GM23338 (cell line): ENCODE data around the gene HOXD1.

Source experiments
- CREB1 ChIP-seq: fragments of 250-450 bp; sonication (Bioruptor Pico); IDR thresholded peaks from 2 replicates; pipeline ENCODE4 v1.5.0; 2020; ENCODE audit warnings: low read depth, mild to moderate bottlenecking, moderate library complexity
- EZH2 ChIP-seq: fragments of 200-600 bp; sonication (generic); IDR thresholded peaks from one replicate; pipeline ENCODE4 v1.8.0; 2017; ENCODE audit warnings: antibody characterized with exemption, mild to moderate bottlenecking, low read depth; ENCODE audit not compliant: unreplicated experiment
- EZH2phosphoT487 ChIP-seq: fragments of 200-600 bp; sonication (generic); IDR thresholded peaks from one replicate; pipeline ENCODE4 v1.8.1; 2018; ENCODE audit warnings: antibody characterized with exemption; ENCODE audit not compliant: unreplicated experiment
- JUNB ChIP-seq: IDR thresholded peaks from one replicate; pipeline ENCODE4 v1.6.1; 2016; ENCODE audit warnings: antibody characterized with exemption; ENCODE audit not compliant: unreplicated experiment
- NANOG ChIP-seq: IDR thresholded peaks from 2 replicates; pipeline ENCODE4 v1.6.1; 2016; ENCODE audit warnings: antibody characterized with exemption, borderline replicate concordance
- POLR2AphosphoS5 ChIP-seq: IDR thresholded peaks from 2 replicates; pipeline ENCODE4 v1.6.1; 2016; ENCODE audit warnings: antibody characterized with exemption, low read depth
- STAT1 ChIP-seq: IDR thresholded peaks from one replicate; pipeline ENCODE4 v1.6.1; 2016; ENCODE audit warnings: antibody characterized with exemption; ENCODE audit not compliant: unreplicated experiment
- ZNF114 ChIP-seq: fragments of 250-450 bp; sonication (Bioruptor Pico); IDR thresholded peaks from 2 replicates; pipeline ENCODE4 v1.5.0; 2020; ENCODE audit warnings: mild to moderate bottlenecking, moderate library complexity
- ZNF331 ChIP-seq: fragments of 250-450 bp; sonication (Bioruptor Pico); IDR thresholded peaks from 2 replicates; pipeline ENCODE4 v1.5.0; 2020; ENCODE audit warnings: low read depth, mild to moderate bottlenecking, moderate library complexity
- TF ChIP-seq, protein P1 (sequence below): IDR thresholded peaks from one replicate; pipeline ENCODE4 v1.6.1; 2018; ENCODE audit warnings: antibody characterized with exemption; ENCODE audit not compliant: unreplicated experiment
- TF ChIP-seq, protein P2 (sequence below), 2 experiments: fragments of 200-600 bp in 1 of 2; sonication (generic) in 1 of 2; conservative IDR thresholded peaks; 2 replicates each; pipeline versions ENCODE4 v1.5.1 to v1.6.1; 2016 to 2017; ENCODE audit warnings: antibody characterized with exemption in 2 of 2, low read depth in 2 of 2, mild to moderate bottlenecking in 2 of 2, moderate library complexity in 1 of 2
- TF ChIP-seq, protein P3 (sequence below): IDR thresholded peaks from 2 replicates; pipeline ENCODE4 v1.6.1; 2016; ENCODE audit warnings: antibody characterized with exemption
- TF ChIP-seq, protein P4 (sequence below): fragments of 250-450 bp; sonication (Bioruptor Pico); IDR thresholded peaks from 2 replicates; pipeline ENCODE4 v1.5.0; 2020; ENCODE audit warnings: mild to moderate bottlenecking, moderate library complexity

DNA sequence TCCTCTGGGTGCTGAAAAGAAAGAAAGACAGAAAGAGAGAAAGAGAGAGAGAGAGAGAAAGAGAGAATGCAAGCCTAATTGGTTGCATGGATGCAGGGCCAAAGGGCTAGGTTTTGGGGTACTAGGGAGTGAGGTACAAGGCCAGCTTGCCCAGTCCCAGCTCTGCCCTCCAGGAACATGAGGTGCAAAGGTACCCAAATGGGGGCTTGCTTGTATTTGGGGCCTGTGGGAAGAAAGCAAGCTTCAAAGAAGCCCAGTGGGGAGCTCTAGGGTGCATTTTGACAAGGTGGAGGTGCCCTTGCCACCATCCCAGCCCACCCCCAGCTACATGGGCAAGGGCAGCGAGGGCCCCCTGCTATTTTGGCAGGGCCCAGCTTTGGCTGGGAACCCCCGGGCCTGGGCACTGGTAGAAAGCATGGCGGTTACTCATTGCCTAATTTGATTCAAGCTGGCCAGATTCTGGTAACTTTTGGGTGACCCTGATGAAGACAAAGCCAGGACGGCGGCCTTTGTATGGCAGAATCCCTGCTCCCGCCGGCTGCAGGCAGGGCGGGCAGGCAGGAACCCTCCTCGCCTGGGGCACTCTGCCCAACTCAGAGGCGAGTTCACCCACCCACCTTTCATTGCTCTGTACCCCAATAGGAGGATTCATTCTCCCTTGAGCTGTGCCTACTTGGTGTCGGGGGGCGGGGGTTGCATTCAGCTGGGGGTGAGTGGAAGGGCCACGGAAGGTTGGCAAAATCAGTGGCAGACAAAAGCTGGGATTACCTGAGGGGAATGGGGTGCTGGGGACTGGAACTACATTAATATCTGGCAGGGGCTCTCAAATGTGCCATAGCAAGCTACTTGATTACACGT is 37.7 kb upstream of the HOXD1 start:
- TF ChIP-seq, protein P1, sequence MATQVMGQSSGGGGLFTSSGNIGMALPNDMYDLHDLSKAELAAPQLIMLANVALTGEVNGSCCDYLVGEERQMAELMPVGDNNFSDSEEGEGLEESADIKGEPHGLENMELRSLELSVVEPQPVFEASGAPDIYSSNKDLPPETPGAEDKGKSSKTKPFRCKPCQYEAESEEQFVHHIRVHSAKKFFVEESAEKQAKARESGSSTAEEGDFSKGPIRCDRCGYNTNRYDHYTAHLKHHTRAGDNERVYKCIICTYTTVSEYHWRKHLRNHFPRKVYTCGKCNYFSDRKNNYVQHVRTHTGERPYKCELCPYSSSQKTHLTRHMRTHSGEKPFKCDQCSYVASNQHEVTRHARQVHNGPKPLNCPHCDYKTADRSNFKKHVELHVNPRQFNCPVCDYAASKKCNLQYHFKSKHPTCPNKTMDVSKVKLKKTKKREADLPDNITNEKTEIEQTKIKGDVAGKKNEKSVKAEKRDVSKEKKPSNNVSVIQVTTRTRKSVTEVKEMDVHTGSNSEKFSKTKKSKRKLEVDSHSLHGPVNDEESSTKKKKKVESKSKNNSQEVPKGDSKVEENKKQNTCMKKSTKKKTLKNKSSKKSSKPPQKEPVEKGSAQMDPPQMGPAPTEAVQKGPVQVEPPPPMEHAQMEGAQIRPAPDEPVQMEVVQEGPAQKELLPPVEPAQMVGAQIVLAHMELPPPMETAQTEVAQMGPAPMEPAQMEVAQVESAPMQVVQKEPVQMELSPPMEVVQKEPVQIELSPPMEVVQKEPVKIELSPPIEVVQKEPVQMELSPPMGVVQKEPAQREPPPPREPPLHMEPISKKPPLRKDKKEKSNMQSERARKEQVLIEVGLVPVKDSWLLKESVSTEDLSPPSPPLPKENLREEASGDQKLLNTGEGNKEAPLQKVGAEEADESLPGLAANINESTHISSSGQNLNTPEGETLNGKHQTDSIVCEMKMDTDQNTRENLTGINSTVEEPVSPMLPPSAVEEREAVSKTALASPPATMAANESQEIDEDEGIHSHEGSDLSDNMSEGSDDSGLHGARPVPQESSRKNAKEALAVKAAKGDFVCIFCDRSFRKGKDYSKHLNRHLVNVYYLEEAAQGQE = no peak
- TF ChIP-seq, protein P2, sequence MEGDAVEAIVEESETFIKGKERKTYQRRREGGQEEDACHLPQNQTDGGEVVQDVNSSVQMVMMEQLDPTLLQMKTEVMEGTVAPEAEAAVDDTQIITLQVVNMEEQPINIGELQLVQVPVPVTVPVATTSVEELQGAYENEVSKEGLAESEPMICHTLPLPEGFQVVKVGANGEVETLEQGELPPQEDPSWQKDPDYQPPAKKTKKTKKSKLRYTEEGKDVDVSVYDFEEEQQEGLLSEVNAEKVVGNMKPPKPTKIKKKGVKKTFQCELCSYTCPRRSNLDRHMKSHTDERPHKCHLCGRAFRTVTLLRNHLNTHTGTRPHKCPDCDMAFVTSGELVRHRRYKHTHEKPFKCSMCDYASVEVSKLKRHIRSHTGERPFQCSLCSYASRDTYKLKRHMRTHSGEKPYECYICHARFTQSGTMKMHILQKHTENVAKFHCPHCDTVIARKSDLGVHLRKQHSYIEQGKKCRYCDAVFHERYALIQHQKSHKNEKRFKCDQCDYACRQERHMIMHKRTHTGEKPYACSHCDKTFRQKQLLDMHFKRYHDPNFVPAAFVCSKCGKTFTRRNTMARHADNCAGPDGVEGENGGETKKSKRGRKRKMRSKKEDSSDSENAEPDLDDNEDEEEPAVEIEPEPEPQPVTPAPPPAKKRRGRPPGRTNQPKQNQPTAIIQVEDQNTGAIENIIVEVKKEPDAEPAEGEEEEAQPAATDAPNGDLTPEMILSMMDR (conservative IDR thresholded peaks at IDR 0.05; ENCODE audit: low read depth in 2 of 2) = no peak
- TF ChIP-seq JUNB (no peak), POLR2AphosphoS5 (no peak), ZNF114 (CRISPR knock-in tag) (no peak), EZH2 (peak; percentile 19), EZH2phosphoT487 (peak; percentile 84), CREB1 (CRISPR knock-in tag) (no peak), STAT1 (no peak), NANOG (no peak), ZNF331 (CRISPR knock-in tag) (no peak)
- TF ChIP-seq, protein P3, sequence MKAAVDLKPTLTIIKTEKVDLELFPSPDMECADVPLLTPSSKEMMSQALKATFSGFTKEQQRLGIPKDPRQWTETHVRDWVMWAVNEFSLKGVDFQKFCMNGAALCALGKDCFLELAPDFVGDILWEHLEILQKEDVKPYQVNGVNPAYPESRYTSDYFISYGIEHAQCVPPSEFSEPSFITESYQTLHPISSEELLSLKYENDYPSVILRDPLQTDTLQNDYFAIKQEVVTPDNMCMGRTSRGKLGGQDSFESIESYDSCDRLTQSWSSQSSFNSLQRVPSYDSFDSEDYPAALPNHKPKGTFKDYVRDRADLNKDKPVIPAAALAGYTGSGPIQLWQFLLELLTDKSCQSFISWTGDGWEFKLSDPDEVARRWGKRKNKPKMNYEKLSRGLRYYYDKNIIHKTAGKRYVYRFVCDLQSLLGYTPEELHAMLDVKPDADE = no peak
- TF ChIP-seq, protein P4, sequence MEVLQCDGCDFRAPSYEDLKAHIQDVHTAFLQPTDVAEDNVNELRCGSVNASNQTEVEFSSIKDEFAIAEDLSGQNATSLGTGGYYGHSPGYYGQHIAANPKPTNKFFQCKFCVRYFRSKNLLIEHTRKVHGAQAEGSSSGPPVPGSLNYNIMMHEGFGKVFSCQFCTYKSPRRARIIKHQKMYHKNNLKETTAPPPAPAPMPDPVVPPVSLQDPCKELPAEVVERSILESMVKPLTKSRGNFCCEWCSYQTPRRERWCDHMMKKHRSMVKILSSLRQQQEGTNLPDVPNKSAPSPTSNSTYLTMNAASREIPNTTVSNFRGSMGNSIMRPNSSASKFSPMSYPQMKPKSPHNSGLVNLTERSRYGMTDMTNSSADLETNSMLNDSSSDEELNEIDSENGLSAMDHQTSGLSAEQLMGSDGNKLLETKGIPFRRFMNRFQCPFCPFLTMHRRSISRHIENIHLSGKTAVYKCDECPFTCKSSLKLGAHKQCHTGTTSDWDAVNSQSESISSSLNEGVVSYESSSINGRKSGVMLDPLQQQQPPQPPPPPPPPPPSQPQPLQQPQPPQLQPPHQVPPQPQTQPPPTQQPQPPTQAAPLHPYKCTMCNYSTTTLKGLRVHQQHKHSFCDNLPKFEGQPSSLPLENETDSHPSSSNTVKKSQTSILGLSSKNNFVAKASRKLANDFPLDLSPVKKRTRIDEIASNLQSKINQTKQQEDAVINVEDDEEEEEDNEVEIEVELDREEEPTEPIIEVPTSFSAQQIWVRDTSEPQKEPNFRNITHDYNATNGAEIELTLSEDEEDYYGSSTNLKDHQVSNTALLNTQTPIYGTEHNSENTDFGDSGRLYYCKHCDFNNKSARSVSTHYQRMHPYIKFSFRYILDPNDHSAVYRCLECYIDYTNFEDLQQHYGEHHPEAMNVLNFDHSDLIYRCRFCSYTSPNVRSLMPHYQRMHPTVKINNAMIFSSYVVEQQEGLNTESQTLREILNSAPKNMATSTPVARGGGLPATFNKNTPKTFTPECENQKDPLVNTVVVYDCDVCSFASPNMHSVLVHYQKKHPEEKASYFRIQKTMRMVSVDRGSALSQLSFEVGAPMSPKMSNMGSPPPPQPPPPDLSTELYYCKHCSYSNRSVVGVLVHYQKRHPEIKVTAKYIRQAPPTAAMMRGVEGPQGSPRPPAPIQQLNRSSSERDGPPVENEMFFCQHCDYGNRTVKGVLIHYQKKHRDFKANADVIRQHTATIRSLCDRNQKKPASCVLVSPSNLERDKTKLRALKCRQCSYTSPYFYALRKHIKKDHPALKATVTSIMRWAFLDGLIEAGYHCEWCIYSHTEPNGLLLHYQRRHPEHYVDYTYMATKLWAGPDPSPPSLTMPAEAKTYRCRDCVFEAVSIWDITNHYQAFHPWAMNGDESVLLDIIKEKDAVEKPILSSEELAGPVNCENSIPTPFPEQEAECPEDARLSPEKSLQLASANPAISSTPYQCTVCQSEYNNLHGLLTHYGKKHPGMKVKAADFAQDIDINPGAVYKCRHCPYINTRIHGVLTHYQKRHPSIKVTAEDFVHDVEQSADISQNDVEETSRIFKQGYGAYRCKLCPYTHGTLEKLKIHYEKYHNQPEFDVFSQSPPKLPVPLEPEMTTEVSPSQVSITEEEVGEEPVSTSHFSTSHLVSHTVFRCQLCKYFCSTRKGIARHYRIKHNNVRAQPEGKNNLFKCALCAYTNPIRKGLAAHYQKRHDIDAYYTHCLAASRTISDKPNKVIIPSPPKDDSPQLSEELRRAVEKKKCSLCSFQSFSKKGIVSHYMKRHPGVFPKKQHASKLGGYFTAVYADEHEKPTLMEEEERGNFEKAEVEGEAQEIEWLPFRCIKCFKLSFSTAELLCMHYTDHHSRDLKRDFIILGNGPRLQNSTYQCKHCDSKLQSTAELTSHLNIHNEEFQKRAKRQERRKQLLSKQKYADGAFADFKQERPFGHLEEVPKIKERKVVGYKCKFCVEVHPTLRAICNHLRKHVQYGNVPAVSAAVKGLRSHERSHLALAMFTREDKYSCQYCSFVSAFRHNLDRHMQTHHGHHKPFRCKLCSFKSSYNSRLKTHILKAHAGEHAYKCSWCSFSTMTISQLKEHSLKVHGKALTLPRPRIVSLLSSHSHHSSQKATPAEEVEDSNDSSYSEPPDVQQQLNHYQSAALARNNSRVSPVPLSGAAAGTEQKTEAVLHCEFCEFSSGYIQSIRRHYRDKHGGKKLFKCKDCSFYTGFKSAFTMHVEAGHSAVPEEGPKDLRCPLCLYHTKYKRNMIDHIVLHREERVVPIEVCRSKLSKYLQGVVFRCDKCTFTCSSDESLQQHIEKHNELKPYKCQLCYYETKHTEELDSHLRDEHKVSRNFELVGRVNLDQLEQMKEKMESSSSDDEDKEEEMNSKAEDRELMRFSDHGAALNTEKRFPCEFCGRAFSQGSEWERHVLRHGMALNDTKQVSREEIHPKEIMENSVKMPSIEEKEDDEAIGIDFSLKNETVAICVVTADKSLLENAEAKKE (CRISPR knock-in tag) = no peak
